Pancreas (tissue), 10 donors: ENCODE data around the gene DNMBP. TPM values are rescaled to one million over a fixed set of nuclear protein-coding genes. Genes with fewer than 3 reads are reported as not detected.

Experiments used
- ATAC-seq, 4 donors: fragments of 200-7000 bp; cut with Tn5 transposase; one replicate each; pipeline versions ENCODE4 v1.8.0 to v1.9.1; 2020; ENCODE audit warnings: mild to moderate bottlenecking in 4 of 4, moderate library complexity in 4 of 4
- DNase-seq, 6 donors: peaks; one replicate each; pipeline ENCODE4 v3.0.0-alpha.2; 2020
- FAIRE-seq: peaks from 2 replicates; lab custom pipeline; 2012; peaks lifted over from hg19 to GRCh38; lab: Jason Lieb, UNC
- H3K27ac ChIP-seq, 4 donors: fragments of 200-600 bp; sonication (generic); 1 replicate in 3 of 4; 2 replicates in 1 of 4; pipeline versions ENCODE4 v1.5.0 to v1.8.0; 2020
- H3K27me3 ChIP-seq, 4 donors: fragments of 200-600 bp; one replicate each; pipeline ENCODE4 v1.8.0; 2021
- H3K36me3 ChIP-seq, 3 donors: fragments of 200-600 bp; sonication (generic) in 1 of 3; one replicate each; pipeline versions ENCODE4 v1.5.0 to v1.8.0; 2020 to 2021
- H3K4me1 ChIP-seq, 3 donors: fragments of 200-600 bp; one replicate each; pipeline ENCODE4 v1.8.0; 2021
- H3K4me3 ChIP-seq, 4 donors: fragments of 200-600 bp; sonication (generic) in 2 of 4; one replicate each; pipeline versions ENCODE4 v1.5.0 to v1.8.0; 2020 to 2021
- H3K9me3 ChIP-seq, 4 donors: fragments of 200-600 bp; one replicate each; pipeline ENCODE4 v1.8.0; 2021
- CTCF ChIP-seq, 4 donors: fragments of 200-600 bp; sonication (generic) in 3 of 4; IDR thresholded peaks; one replicate each; pipeline versions ENCODE4 v1.5.0 to v1.8.0; 2021; ENCODE audit warnings: antibody characterized with exemption in 4 of 4
- WGBS, 2 donors: extraction: QIAGEN DNeasy Blood & Tissue Kit; methylation state at CpG; one replicate each; pipeline ENCODE4 v1.1.7; 2013; 5-methylcytosine and 5-hydroxymethylcytosine counted together
- intact Hi-C, 3 donors: fragments of 100-400 bp; cut with DNase I; formaldehyde crosslinking; loops; one replicate each; pipeline versions ENCODE4 v1.11.1 to v1.14.2; 2022
- polyA plus RNA-seq, 2 donors: library from polyadenylated mRNA; stranded (reverse); fragments of 200-250 nt; gene quantifications; one replicate each; pipeline ENCODE4 v1.2.3, GENCODE V29; 2013
- total RNA-seq, 6 donors: library from RNA; stranded (reverse); fragmentation: NEBNext Ultra II Directional in 4 of 6; extraction: Animal tissue kit (Norgen Biotek cat#: 25700) in 4 of 6; gene quantifications; one replicate each; pipeline versions ENCODE4 v1.2.1 to v1.2.4, GENCODE V29; 2021 to 2023
- donor health status: healthy with polysubstance abuse.
- donor health status: DM: no; HTN: no; CAD: no; lungs with moderate emphysema.
- donor health status: DM: no; HTN: no; CAD: no.
- donor health status: control.
- donor health status: control.
- donor health status: Bipolar disorder and iron deficiency.
- donor health status: DM: yes; HTN: yes; CAD: no.
- donor health status: DM: no; HTN: no; CAD: no.
- donor health status: DM: no; HTN: no; CAD: no.
- donor health status: DM: yes; HTN: yes; CAD: no.

Gene DNMBP
- total and polyA plus RNA-seq, 8 donors = 8.9 to 17.9 (median 11.2) TPM

- H3K4me1 ChIP-seq = peaks cover 0 to 2% (median 0%) of the 10 kb centered on the region in 3 donors
- no peak for TF ChIP-seq CTCF (IDR thresholded peaks at IDR 0.05)
- no peaks in the 10 kb centered on the region for H3K36me3 ChIP-seq
- no peak for DNase-seq
- ATAC-seq = no peak
- H3K9me3 ChIP-seq = no peaks in the 10 kb centered on the region
- no peak for FAIRE-seq
- H3K27ac ChIP-seq = no peak overlapping the region
- intact Hi-C loops = no loop called here
- H3K27me3 ChIP-seq = no peaks in the 10 kb centered on the region
- H3K4me3 ChIP-seq = no peak overlapping the region
- WGBS, 2 donors = 70 to 83% methylated on average over 11 of the region's 11 CpGs
Measured at GRCh38 chr10:99850021-99850766, 159.6 kb downstream of the DNMBP start.

GRCh38 chr10:99849536-99849935 lies 160.2 kb downstream of the DNMBP start:
- FAIRE-seq (no peak), DNase-seq (no peak), ATAC-seq (no peak)
- H3K27me3 ChIP-seq = no peaks in the 10 kb centered on the region
- TF ChIP-seq CTCF (IDR thresholded peaks at IDR 0.05) = no peak
- no peak overlapping the region for H3K27ac ChIP-seq
- H3K4me1 ChIP-seq = peaks cover 0 to 2% (median 0%) of the 10 kb centered on the region in 3 donors
- no peak overlapping the region for H3K4me3 ChIP-seq
- H3K36me3 ChIP-seq = no peaks in the 10 kb centered on the region
- 64% methylated on average over 2 of the region's 2 CpGs for WGBS, 2 donors
- no peaks in the 10 kb centered on the region for H3K9me3 ChIP-seq
- intact Hi-C loops = loop anchor here in 2 of 3 donors (5.0 to 10.0 kb wide), 2 partner anchors 195 to 198 kb away; no protein-coding TSS in a partner anchor

GRCh38 chr10:99849057-99849456 lies 160.7 kb downstream of the DNMBP start:
- no peak for TF ChIP-seq CTCF (IDR thresholded peaks at IDR 0.05)
- intact Hi-C loops = loop anchor here in 2 of 3 donors (5.0 to 10.0 kb wide), 2 partner anchors 196 to 198 kb away; no protein-coding TSS in a partner anchor
- WGBS, 2 donors = 79 to 97% methylated on average over 7 of the region's 7 CpGs
- H3K27me3 ChIP-seq = no peaks in the 10 kb centered on the region
- DNase-seq (no peak), ATAC-seq (no peak), FAIRE-seq (no peak)
- no peaks in the 10 kb centered on the region for H3K9me3 ChIP-seq
- H3K27ac ChIP-seq = no peak overlapping the region
- H3K36me3 ChIP-seq = no peaks in the 10 kb centered on the region
- no peak overlapping the region for H3K4me3 ChIP-seq
- peaks cover 0 to 2% (median 0%) of the 10 kb centered on the region in 3 donors for H3K4me1 ChIP-seq

- FAIRE-seq = no peak
- Histone ChIP-seq H3K4me3 (peak overlapping the region in 1 of 4 donors; percentile 24), H3K36me3 (no peaks in the 10 kb centered on the region), H3K9me3 (no peaks in the 10 kb centered on the region), H3K27me3 (no peaks in the 10 kb centered on the region), H3K4me1 (peaks cover 0 to 2% (median 0%) of the 10 kb centered on the region in 3 donors), H3K27ac (no peak overlapping the region)
- peak; percentile 90 to 99 (median 97) for ATAC-seq
- DNase-seq = peak in 5 of 6 donors; percentile 65 to 81 (median 67)
- WGBS, 2 donors = 8 to 11% methylated on average over 18 of the region's 18 CpGs
- TF ChIP-seq CTCF (IDR thresholded peaks at IDR 0.05) = peak; percentile 78 to 95 (median 90)
- intact Hi-C loops = loop anchor here (2.0 to 10.0 kb wide), 3 partner anchors 197 to 201 kb away; no protein-coding TSS in a partner anchor
Measured at GRCh38 chr10:99845837-99846382, 163.8 kb downstream of the DNMBP start.
